Measurements from ENCODE around the gene ELK4. TPM values are rescaled to one million over a fixed set of nuclear protein-coding genes. Genes with fewer than 3 reads are reported as not detected.

The ELK4 gene
- total and polyA plus RNA-seq, 2 of the 13 experiments (the other 11 are each of a cell fraction or from before 2014, with no cell fraction given), result 8.3 to 13.1 TPM

- peak; percentile 19 for ATAC-seq
- Histone ChIP-seq H3K4me3 (replicated peaks in 1 of 3; ENCODE audit: insufficient read depth in 1 of 3, low read depth in 2 of 3, low read length in 3 of 3) (peak overlapping the region; percentile 62 to 79 (median 74)), H3K36me3 (replicated peaks in 1 of 2; ENCODE audit: control insufficient read depth in 1 of 2, insufficient read depth in 2 of 2, low read length in 2 of 2) (no peaks in the 10 kb centered on the region; a peak in 1 of 5 replicates), H3K27me3 (ENCODE audit: control insufficient read depth in 1 of 2, insufficient read depth in 2 of 2, low read length in 2 of 2) (peaks cover 0 to 2% of the 10 kb centered on the region in 2 experiments; a peak in 2 of 5 replicates), H4K20me1 (ENCODE audit: insufficient read depth, low read length) (no peaks in the 10 kb centered on the region), H3K9me3 (ENCODE audit: low read length) (no peaks in the 10 kb centered on the region), H3K9ac (ENCODE audit: insufficient read depth, low read depth, low read length) (peak overlapping the region; percentile 56; the same call in 1 of the 2 replicates), H3K4me2 (ENCODE audit: low read depth, low read length) (peak overlapping the region; percentile 96), H3K27ac (ENCODE audit: extremely low read length, insufficient read depth, low read length) (no peak overlapping the region), H2AFZ (ENCODE audit: low read length) (no peak overlapping the region), H3K79me2 (ENCODE audit: insufficient read depth, low read length) (no peaks in the 10 kb centered on the region), H3K4me1 (ENCODE audit: insufficient read depth, low read length) (peaks cover 71% of the 10 kb centered on the region)
- ChIA-PET CTCF (ENCODE audit: low intra/inter-chr PET ratio, low total read pairs) (no interaction called here), POLR2A (interaction anchor here (0.7 to 4.0 kb wide), 3 partner anchors 9 to 71 kb away, joined by 3 to 16 read pairs (median 3); no protein-coding TSS in a partner anchor)
- WGBS (ENCODE audit: low lambda C conversion rate), result 18% methylated on average over 9 of the region's 10 CpGs
- BruUV-seq (replicated peaks), result no TSS peak
- TF ChIP-seq, protein P1, sequence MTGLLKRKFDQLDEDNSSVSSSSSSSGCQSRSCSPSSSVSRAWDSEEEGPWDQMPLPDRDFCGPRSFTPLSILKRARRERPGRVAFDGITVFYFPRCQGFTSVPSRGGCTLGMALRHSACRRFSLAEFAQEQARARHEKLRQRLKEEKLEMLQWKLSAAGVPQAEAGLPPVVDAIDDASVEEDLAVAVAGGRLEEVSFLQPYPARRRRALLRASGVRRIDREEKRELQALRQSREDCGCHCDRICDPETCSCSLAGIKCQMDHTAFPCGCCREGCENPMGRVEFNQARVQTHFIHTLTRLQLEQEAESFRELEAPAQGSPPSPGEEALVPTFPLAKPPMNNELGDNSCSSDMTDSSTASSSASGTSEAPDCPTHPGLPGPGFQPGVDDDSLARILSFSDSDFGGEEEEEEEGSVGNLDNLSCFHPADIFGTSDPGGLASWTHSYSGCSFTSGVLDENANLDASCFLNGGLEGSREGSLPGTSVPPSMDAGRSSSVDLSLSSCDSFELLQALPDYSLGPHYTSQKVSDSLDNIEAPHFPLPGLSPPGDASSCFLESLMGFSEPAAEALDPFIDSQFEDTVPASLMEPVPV (CRISPR knock-in tag; IDR thresholded peaks at IDR 0.05), result 0 out of 2 replicates have a peak, but pooled peaks have one; percentile 20
- TF ChIP-seq YEATS4 (CRISPR knock-in tag; IDR thresholded peaks at IDR 0.05; ENCODE audit: borderline replicate concordance) (peak; percentile 44; the same call in 1 of the 2 replicates), PRPF4 (IDR thresholded peaks at IDR 0.05; ENCODE audit: low read depth, low read length, poor library complexity, severe bottlenecking) (no peak), ZNF678 (CRISPR knock-in tag; IDR thresholded peaks at IDR 0.05) (0 out of 2 replicates have a peak, but pooled peaks have one; percentile 32), TMF1 (CRISPR knock-in tag; IDR thresholded peaks at IDR 0.05; ENCODE audit: low read depth) (no peak), MAFF (IDR thresholded peaks at IDR 0.05; ENCODE audit: low read depth, low read length) (peak; percentile 66), TOPORS (CRISPR knock-in tag; IDR thresholded peaks at IDR 0.05) (0 out of 2 replicates have a peak, but pooled peaks have one; percentile 23), MED1 (CRISPR knock-in tag; IDR thresholded peaks at IDR 0.05) (0 out of 2 replicates have a peak, but pooled peaks have one; percentile 21), ZFY (CRISPR knock-in tag; IDR thresholded peaks at IDR 0.05) (0 out of 2 replicates have a peak, but pooled peaks have one; percentile 22), ZFP90 (CRISPR knock-in tag; IDR thresholded peaks at IDR 0.05; ENCODE audit: borderline replicate concordance) (0 out of 2 replicates have a peak, but pooled peaks have one; percentile 28), CCDC6 (CRISPR knock-in tag; IDR thresholded peaks at IDR 0.05) (no peak), MAFK (conservative IDR thresholded peaks at IDR 0.05 in 1 of 2, IDR thresholded peaks at IDR 0.05 in 1 of 2; ENCODE audit: low read length in 2 of 2) (peak; percentile 70 to 74; a peak in 3 of 4 replicates), ZFX (CRISPR knock-in tag; IDR thresholded peaks at IDR 0.05; ENCODE audit: low read depth) (0 out of 2 replicates have a peak, but pooled peaks have one; percentile 31)
- in situ Hi-C loops (cut with HindIII; ENCODE audit: extremely low pct_ligation_motif_present, low pct_unique_long_range_greater_than_20kb), result no loop called here
- intact Hi-C loops (cut with micrococcal nuclease; ENCODE audit: unreplicated experiment), result no loop called here
- FAIRE-seq, result no peak
- DNase-seq (ENCODE audit: low spot score), result no peak
Observed at GRCh38 chr1:205678286-205679111, 46.7 kb upstream of the ELK4 start.
